Renal cortex interstitium (tissue), 11 donors: Measurements from ENCODE around the gene NDFIP1. TPM values are rescaled to one million over a fixed set of nuclear protein-coding genes. Genes with fewer than 3 reads are reported as not detected.
"Not testable (repeated sequence)": the region's sequence is repeated elsewhere in the genome, so short reads cannot be mapped to it uniquely, and the experiment has no call there.

ENCODE experiments used
- DNase-seq, 11 donors: peaks; one replicate each; pipeline ENCODE4 v3.0.0-alpha.2; 2013; ENCODE audit warnings: low read depth in 9 of 11, low spot score in 4 of 11; ENCODE audit errors: extremely low read depth in 1 of 11
- polyA plus RNA-seq, 3 donors: library from polyadenylated mRNA; unstranded; fragments of 120-200 nt; gene quantifications; one replicate each; pipeline ENCODE4 v1.2.1, GENCODE V29; 2013; ENCODE audit not compliant: insufficient read length in 3 of 3

NDFIP1 gene
- polyA plus RNA-seq, 3 donors: 121 to 142 (median 123) TPM

DNA sequence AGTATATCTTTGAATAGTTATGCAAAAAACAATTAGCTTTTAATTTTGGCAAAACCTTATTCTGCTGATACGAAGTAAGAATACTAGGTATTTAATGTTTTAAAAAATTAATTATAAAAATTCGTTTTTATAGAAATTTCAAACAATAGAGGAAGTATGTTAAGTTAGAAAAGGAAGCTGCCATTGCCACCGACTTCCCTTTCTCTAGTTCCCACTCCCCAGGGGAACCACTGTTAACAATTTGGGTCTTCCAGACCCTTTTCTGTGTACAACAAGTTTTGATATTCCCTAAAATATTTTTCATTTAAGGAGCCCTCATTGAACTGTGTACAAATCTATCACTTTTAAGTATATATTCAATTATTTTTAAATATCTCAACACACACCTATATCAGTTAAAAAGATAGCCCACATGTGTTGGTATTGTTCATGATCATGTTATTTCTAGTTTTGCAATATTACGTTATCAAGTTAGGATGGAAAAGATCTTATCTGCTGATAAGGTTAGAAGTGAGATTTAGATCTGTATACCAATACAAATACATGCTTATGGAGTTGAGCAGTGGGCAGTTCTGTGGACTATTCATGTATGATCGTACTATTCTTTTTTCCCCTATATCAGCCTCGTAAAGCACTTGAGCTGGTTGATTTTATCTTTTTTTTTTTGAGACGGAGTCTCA is 25.9 kb downstream of the NDFIP1 start:
- no peak for DNase-seq

GRCh38 chr5:142141463-142141862 is 32.9 kb downstream of the NDFIP1 start:
- DNase-seq: no peak

DNA sequence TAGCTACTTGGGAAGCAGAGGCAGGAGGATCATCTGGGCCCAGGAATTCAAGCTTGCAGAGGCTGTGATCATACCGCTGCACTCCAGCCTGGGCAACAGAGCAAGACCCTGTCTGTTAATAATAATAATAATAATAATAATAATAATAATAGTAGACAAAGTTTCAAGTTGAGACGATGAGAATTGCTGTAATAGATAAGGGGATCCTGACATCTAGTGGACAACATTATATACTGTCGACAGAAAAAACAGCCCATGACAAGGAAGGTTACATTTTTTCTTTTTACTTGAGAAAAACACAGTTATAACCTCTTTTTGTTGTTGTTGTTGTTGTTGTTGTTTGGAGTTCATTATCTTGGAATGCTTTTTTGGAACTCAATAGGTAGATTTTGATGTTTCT is 35.3 kb downstream of the NDFIP1 start:
- peak in 2 of 11 donors; percentile 10 to 12 for DNase-seq

DNA sequence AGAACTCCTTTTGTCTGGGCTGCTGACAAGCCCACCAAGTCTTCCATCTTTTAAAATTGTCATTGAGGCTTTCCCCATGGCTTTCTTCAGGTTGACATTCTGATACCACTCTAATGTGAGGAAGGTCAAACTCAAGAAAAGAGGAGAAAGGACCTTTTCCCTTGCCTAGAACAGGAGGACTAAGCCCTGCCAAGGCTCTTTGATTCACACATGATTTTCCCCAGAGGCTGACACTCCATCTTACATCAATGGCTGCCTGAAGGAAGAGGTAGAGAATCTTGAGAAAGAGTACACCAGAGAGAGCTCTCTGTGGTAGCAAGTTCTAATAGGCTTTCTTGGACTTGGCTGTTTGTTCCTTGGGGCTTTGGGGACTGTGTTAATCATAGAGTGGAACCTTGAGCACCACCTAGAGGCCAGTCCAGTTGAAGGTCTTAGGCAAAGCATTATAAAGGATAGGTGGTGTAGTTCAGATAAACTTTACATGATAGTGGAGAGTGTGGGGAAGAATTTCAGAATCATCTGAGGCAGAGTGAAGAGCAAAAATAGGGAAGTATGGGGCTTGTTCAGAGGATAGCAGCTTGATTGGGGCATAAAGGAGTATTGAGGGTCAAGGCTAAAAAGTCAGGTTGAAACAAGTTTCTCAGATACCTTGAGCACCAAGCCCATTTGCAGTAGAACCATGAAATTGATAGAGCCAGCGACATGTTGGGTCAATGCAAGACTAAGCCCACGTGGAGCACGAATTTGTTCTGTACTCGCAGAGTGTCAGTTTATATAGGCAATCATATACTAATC is 36.7 kb downstream of the NDFIP1 start:
- peak in 10 of 11 donors; percentile 41 to 69 (median 50) for DNase-seq

DNA sequence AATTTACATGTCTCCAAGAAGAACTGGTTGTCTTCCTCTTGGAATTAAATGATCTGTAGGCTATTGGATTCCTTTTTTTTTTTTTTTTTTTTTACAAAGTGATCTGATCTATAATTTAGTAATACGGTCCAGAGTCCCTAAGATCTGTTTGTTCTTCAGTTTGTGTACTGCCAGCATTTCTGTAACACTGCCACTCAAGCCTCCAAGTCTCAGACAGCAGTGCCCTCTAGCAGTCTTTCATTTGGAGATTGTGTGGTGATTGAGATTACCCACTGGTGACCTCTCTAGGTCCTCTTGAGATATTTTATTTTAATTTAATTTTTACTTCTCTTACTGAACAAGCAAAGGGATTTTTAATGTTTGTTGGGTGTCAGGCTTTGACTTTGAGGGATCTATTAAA is 40.8 kb downstream of the NDFIP1 start:
- DNase-seq: no peak

- no peak for DNase-seq
Measured at GRCh38 chr5:142150431-142150830, 41.9 kb downstream of the NDFIP1 start.

GRCh38 chr5:142151436-142152383 is 43.1 kb downstream of the NDFIP1 start:
- peak; percentile 59 to 83 (median 71) for DNase-seq

GRCh38 chr5:142152384-142152732 is 43.8 kb downstream of the NDFIP1 start:
- peak in 5 of 11 donors; percentile 19 to 49 (median 27) for DNase-seq

DNA sequence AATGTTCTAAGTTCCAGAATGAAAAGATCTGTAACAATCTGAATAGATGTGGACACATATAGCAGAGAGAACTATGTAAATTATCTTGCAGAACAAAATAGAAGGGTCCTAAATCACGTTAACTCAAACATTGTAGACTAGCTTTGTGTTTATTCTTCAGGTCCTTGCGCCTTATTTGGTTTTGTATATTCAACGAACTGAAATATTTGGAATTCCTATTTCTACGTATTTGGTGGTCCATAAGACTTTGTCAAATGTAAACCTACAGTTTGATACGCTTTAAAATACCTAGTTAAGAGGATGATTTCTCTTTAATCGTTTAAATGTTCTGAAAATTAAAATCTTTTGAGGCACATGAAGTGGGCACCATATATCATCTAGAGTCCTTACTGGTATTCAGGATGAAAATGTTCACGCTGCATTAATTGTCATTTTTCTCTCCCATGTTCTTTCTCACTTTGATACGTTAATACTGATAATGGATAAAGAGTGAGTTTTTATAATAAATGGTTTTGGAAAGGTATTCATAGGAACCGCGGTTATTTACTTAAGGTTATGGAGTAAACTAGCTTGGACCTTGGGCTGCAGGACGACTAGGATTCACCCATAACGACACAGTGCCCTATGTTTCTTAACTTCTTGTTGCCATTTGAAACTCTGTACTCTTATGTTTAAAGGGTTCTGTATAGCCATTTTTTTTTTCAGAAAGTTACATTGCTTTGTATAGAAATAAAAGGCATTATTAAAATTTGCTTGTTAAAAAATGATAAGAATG is 45.3 kb downstream of the NDFIP1 start:
- DNase-seq: no peak

DNA sequence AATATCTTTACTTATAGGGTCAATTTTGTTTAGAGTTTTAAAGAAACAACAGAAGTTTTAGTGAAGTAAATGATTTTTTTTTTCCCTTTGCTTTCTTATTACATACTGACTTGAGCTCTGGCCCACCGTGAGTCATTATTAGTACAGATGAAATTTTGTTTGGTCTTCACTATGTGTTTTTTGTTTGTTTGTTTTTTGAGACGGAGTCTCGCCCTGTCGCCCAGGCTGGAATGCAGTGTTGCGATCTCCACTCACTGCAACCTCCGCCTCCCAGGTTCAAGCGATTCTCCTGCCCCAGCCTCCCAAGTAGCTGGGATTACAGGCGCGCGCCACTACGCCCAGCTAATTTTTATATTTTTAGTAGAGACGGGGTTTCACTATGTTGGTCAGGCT is 45.9 kb downstream of the NDFIP1 start:
- not testable (repeated sequence) for DNase-seq

- DNase-seq: no peak
Measured at GRCh38 chr5:142156839-142157463, 48.4 kb downstream of the NDFIP1 start.

DNA sequence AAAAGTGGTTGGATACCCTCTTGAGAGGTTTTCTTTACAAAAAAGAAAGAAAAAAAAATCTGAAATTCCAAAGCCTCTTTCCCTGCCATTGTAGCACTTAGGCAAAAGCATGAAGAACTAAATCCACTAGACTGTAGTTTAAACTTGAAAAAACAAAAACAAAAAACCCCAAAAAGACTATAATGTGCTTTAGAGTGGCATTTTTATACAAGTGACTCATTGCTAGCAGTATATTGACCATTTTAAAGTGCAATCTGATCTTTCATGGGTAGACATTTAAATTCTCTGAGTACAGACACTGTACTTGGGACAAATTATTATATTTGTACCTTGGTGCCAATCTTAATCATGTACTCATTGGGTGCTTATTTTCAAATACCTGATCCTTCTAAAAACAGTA is 50.8 kb downstream of the NDFIP1 start:
- DNase-seq: no peak

DNA sequence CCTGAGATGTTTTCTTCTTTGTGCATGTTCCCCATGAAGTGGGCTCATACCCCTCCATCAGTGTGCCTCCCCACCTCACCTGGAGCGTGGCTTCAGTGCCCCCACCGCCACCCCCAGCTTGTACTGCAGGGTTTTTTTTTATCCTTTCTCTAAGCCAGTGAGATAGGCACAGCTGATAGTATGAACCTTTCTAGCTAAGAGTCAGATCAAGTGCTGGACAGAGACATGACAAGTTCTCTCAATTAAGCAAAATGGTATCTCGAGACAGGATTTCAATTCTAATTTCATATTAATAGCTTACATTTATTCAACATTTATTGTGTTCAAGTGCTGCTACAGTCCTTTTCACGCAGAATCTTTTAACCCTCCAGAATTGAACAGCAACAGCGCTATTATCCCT is 55.7 kb downstream of the NDFIP1 start:
- DNase-seq: no peak

DNA sequence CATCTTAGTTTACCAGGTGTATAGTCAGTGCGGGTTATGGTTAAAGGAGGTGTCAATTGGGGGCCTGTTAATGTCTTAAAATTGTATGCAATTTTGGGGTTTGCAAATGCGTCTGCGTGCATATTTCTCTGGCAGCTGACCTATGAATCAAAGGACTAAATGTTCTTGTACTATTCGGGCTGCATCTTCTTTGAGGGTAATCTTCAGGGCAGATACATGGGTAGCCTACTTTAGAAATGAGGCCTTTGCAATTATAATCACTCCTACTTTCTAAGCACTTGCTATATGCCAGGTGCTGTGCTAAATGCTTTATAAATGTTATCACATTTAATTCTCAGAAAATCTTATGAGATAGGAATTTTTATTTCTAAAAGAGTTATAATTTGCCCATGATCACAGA is 58.2 kb downstream of the NDFIP1 start:
- DNase-seq: no peak

DNA sequence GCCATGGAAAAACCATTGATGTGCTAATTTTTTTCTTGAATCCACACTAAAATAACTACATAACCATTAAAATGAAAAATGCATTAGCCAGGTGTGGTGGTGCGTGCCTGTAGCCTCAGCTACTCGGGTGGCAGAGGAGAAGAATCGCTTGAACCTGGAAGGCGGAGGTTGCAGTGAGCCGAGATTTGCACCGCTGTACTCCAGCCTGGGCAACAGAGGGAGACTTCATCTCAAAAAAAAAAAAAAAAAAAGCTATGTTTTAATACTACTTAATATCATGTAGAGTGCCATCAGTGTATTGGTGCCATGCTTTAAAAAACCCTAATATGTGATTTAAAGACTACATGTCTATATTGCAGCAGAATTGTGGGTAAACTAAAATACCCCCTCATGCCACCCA is 58.9 kb downstream of the NDFIP1 start:
- DNase-seq: no peak

- no peak for DNase-seq
Measured at GRCh38 chr5:142168365-142168764, 59.8 kb downstream of the NDFIP1 start.

DNA sequence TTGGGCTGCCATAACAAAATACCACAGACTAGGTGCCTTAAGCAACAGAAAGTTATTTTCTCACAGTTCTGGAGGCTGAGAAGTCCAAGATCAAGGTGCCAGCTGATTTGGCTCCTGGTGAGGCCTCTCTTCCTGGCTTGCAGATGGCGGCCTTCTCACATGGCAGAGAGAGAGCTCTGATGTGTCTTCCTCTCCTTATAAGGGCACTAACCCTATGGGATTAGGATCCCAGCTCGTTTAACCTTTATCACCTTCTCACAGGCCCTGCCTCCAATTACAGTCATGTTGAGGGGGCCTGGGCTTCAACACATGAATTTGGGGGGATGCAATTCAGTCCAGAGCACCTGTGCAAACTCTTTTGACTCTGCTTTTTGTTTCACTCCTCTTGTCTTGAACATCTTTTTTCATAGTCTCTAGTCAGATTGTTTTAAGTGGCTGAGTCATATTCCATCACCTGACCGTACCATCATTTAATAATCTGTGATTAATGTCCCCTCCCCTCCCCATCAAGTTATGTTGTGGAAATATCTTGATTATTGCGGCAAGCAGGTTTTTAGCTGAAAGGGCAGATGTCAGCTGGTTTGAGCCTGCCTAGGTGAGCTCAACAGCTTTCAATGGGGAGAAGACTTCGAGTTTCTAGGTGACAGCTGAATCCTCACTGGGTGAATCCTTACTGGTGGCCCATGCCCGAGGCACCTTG is 61.8 kb downstream of the NDFIP1 start:
- DNase-seq: no peak

GRCh38 chr5:142171270-142171669 is 62.7 kb downstream of the NDFIP1 start:
- DNase-seq: no peak
